H9 (cell line): ENCODE results near the gene CDH4. TPM values are rescaled to one million over a fixed set of nuclear protein-coding genes. Genes with fewer than 3 reads are reported as not detected.

ENCODE experiments used
- DNase-seq: peaks from one replicate; pipeline ENCODE4 v3.0.0-alpha.2; 2017
- H2AFZ ChIP-seq: one replicate; pipeline ENCODE4 v1.6.1; 2013; ENCODE audit warnings: mild to moderate bottlenecking, low read length, control low read depth, moderate library complexity
- H2AK5ac ChIP-seq: 2 replicates; pipeline ENCODE4 v1.6.1; 2013; ENCODE audit warnings: low read length, control low read depth, mixed read lengths; ENCODE audit not compliant: insufficient read length
- H2BK120ac ChIP-seq: one replicate; pipeline ENCODE4 v1.6.1; 2013; ENCODE audit warnings: low read depth, mild to moderate bottlenecking, low read length, control low read depth, inconsistent platforms; ENCODE audit not compliant: poor library complexity, severe bottlenecking
- H2BK12ac ChIP-seq: 2 replicates; pipeline ENCODE4 v1.6.1; 2013; ENCODE audit warnings: low read length, control low read depth, mixed read lengths, low read depth; ENCODE audit not compliant: insufficient read length
- H2BK15ac ChIP-seq: 2 replicates; pipeline ENCODE4 v1.6.1; 2013; ENCODE audit warnings: low read depth, low read length, control low read depth
- H2BK20ac ChIP-seq: one replicate; pipeline ENCODE4 v1.6.1; 2013; ENCODE audit warnings: low read depth, mild to moderate bottlenecking, low read length, control low read depth, inconsistent platforms; ENCODE audit not compliant: poor library complexity, severe bottlenecking
- H2BK5ac ChIP-seq: 2 replicates; pipeline ENCODE4 v1.6.1; 2013; ENCODE audit warnings: low read length, control low read depth, mixed read lengths; ENCODE audit not compliant: insufficient read length
- H3K14ac ChIP-seq: 2 replicates; pipeline ENCODE4 v1.6.1; 2013; ENCODE audit warnings: low read length, control low read depth; ENCODE audit not compliant: insufficient read depth
- H3K18ac ChIP-seq: 2 replicates; pipeline ENCODE4 v1.6.1; 2013; ENCODE audit warnings: low read depth, mild to moderate bottlenecking, mixed read lengths, low read length, control low read depth; ENCODE audit not compliant: insufficient read length
- H3K23ac ChIP-seq: 2 replicates; pipeline ENCODE4 v1.6.1; 2013; ENCODE audit warnings: low read length, control low read depth, mixed read lengths, low read depth; ENCODE audit not compliant: insufficient read length
- H3K23me2 ChIP-seq: 2 replicates; pipeline ENCODE4 v1.6.1; 2013; ENCODE audit warnings: low read depth, mild to moderate bottlenecking, mixed read lengths, low read length, control low read depth; ENCODE audit not compliant: insufficient read length, poor library complexity, severe bottlenecking
- H3K27ac ChIP-seq: 2 replicates; pipeline ENCODE4 v1.5.1; 2013; ENCODE audit warnings: low read length, control low read depth, mixed read lengths, low read depth; ENCODE audit not compliant: insufficient read length
- H3K27me3 ChIP-seq: 2 replicates; pipeline ENCODE4 v1.6.1; 2013; ENCODE audit warnings: low read length, control low read depth, inconsistent platforms; ENCODE audit not compliant: insufficient read depth
- H3K4ac ChIP-seq: 2 replicates; pipeline ENCODE4 v1.6.1; 2013; ENCODE audit warnings: low read depth, mild to moderate bottlenecking, control low read depth, inconsistent platforms, low read length, moderate library complexity
- H3K4me1 ChIP-seq: 2 replicates; pipeline ENCODE4 v1.6.1; 2013; ENCODE audit warnings: low read length, control low read depth, inconsistent platforms; ENCODE audit not compliant: insufficient read depth
- H3K4me2 ChIP-seq: 2 replicates; pipeline ENCODE4 v1.6.1; 2013; ENCODE audit warnings: low read length, control low read depth, mixed read lengths; ENCODE audit not compliant: insufficient read length, insufficient read depth
- H3K56ac ChIP-seq: 2 replicates; pipeline ENCODE4 v1.6.1; 2013; ENCODE audit warnings: low read depth, mild to moderate bottlenecking, mixed read lengths, low read length, control low read depth; ENCODE audit not compliant: insufficient read length
- H3K79me1 ChIP-seq: 2 replicates; pipeline ENCODE4 v1.6.1; 2013; ENCODE audit warnings: low read depth, mild to moderate bottlenecking, moderate library complexity, low read length, control low read depth, inconsistent platforms; ENCODE audit not compliant: insufficient read depth, poor library complexity, severe bottlenecking
- H3K79me2 ChIP-seq: 2 replicates; pipeline ENCODE4 v1.6.1; 2013; ENCODE audit warnings: low read length, control low read depth, inconsistent platforms; ENCODE audit not compliant: insufficient read depth
- H3K9ac ChIP-seq: 2 replicates; pipeline ENCODE4 v1.6.1; 2013; ENCODE audit warnings: low read length, control low read depth, mixed read lengths; ENCODE audit not compliant: insufficient read length; ENCODE audit errors: extremely low read depth
- H3K9me3 ChIP-seq: one replicate; pipeline ENCODE4 v1.6.1; 2013; ENCODE audit warnings: low read depth, low read length, inconsistent platforms; ENCODE audit not compliant: control insufficient read depth
- H3T11ph ChIP-seq: one replicate; pipeline ENCODE4 v1.6.1; 2013; ENCODE audit warnings: mild to moderate bottlenecking, low read length, control low read depth, inconsistent platforms
- H4K20me1 ChIP-seq: one replicate; pipeline ENCODE4 v1.6.1; 2013; ENCODE audit not compliant: control insufficient read depth, insufficient read length, insufficient read depth
- H4K5ac ChIP-seq: 2 replicates; pipeline ENCODE4 v1.6.1; 2013; ENCODE audit warnings: low read depth, mild to moderate bottlenecking, mixed read lengths, low read length, control low read depth; ENCODE audit not compliant: insufficient read length
- H4K8ac ChIP-seq: replicated peaks from 2 replicates; pipeline ENCODE4 v1.6.1; 2013; ENCODE audit warnings: low read length, control low read depth, mixed read lengths, low read depth; ENCODE audit not compliant: insufficient read length
- H4K91ac ChIP-seq: 2 replicates; pipeline ENCODE4 v1.6.1; 2013; ENCODE audit warnings: low read depth, mild to moderate bottlenecking, moderate library complexity, mixed read lengths, low read length, control low read depth; ENCODE audit not compliant: insufficient read length
- H3K27ac Mint-ChIP-seq, 3 experiments: 2 replicates in 2 of 3; 3 replicates in 1 of 3; pipeline ENCODE4 v1.8.0; 2020 to 2021; ENCODE audit warnings: mixed read lengths in 3 of 3, mild to moderate bottlenecking in 1 of 3, moderate library complexity in 1 of 3
- H3K27me3 Mint-ChIP-seq: 2 replicates; pipeline ENCODE4 v1.8.0; 2021; ENCODE audit warnings: low read depth, mild to moderate bottlenecking, moderate library complexity, mixed read lengths
- H3K36me3 Mint-ChIP-seq, 3 experiments: 2 replicates in 2 of 3; 3 replicates in 1 of 3; pipeline ENCODE4 v1.8.0; 2020 to 2021; ENCODE audit warnings: low read depth in 3 of 3, mixed read lengths in 3 of 3; ENCODE audit not compliant: insufficient read depth in 1 of 3
- H3K4me1 Mint-ChIP-seq, 2 experiments: 2 replicates each; pipeline ENCODE4 v1.8.0; 2020; ENCODE audit warnings: mixed read lengths in 2 of 2
- H3K4me3 Mint-ChIP-seq, 2 experiments: 2 replicates in 1 of 2; 3 replicates in 1 of 2; pipeline ENCODE4 v1.8.0; 2020 to 2021; ENCODE audit warnings: mild to moderate bottlenecking in 2 of 2, mixed read lengths in 2 of 2, moderate library complexity in 1 of 2
- H3K9me3 Mint-ChIP-seq, 2 experiments: 2 replicates in 1 of 2; 3 replicates in 1 of 2; pipeline ENCODE4 v1.8.0; 2020; ENCODE audit warnings: mild to moderate bottlenecking in 2 of 2, mixed read lengths in 2 of 2, moderate library complexity in 1 of 2
- WGBS: extraction: QIAGEN DNeasy Blood & Tissue Kit; methylation state at CpG from one replicate; pipeline ENCODE4 v1.1.7; 2013; ENCODE audit warnings: missing lambda C conversion rate, low lambda C conversion rate, mixed read lengths; ENCODE audit not compliant: insufficient read length; ENCODE audit errors: extremely low coverage; 5-methylcytosine and 5-hydroxymethylcytosine counted together
- total RNA-seq: library from RNA; stranded (reverse); gene quantifications from 2 replicates; pipeline ENCODE4 v1.2.1, GENCODE V29; 2021
- TF ChIP-seq, protein P1 (sequence below): fragments of 200-600 bp; sonication (generic); conservative IDR thresholded peaks from 3 replicates; pipeline ENCODE4 v1.8.0; 2021; ENCODE audit warnings: antibody characterized with exemption, mild to moderate bottlenecking

Gene CDH4
- total RNA-seq, 1 experiment from 2014 or later, result 3.0 TPM

DNA sequence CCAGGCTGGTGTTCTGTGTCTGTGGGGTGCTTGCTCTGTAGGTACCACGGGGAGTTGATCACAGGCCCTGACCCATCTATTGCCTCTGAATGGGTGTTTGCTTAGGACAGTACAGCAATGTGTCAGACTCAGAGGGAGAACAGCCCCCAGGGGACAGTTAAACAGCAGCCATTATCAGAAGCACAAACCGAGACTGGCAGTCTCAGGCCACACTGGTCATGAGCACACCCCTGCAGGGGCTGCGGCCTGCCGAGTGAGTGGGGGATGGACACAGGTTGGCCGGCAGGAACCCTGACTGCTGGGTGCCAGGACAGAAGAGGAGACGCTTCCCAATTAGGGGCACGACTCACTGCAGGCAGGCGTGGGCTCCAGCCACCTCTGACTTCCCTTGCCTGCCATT is 395.6 kb downstream of the CDH4 start:
- no peak overlapping the region for H3K4me3 Mint-ChIP-seq
- no peak overlapping the region for H3K4ac ChIP-seq
- no peak overlapping the region for H4K5ac ChIP-seq
- no peak overlapping the region for H2BK20ac ChIP-seq
- peaks cover 0 to 9% of the 10 kb centered on the region in 2 experiments; a peak in 2 of 5 replicates for H3K9me3 Mint-ChIP-seq
- H3K56ac ChIP-seq, result no peak overlapping the region
- no peaks in the 10 kb centered on the region; the same call in 1 of the 2 replicates for H3K27me3 ChIP-seq
- H3K79me1 ChIP-seq, result no peaks in the 10 kb centered on the region
- no peaks in the 10 kb centered on the region for H3K4me1 ChIP-seq
- H2BK12ac ChIP-seq, result no peak overlapping the region
- H3K36me3 Mint-ChIP-seq, result no peaks in the 10 kb centered on the region; a peak in 2 of 7 replicates
- H3K27me3 Mint-ChIP-seq, result peaks cover 52% of the 10 kb centered on the region
- H3K79me2 ChIP-seq, result no peaks in the 10 kb centered on the region; the same call in 1 of the 2 replicates
- no peaks in the 10 kb centered on the region for H3K23me2 ChIP-seq
- H3T11ph ChIP-seq, result no peak overlapping the region
- H3K9ac ChIP-seq, result no peak overlapping the region
- no peak overlapping the region for H2BK120ac ChIP-seq
- H3K14ac ChIP-seq, result no peak overlapping the region
- H3K9me3 ChIP-seq, result no peaks in the 10 kb centered on the region
- no peak overlapping the region for H3K23ac ChIP-seq
- H2BK5ac ChIP-seq, result no peak overlapping the region
- WGBS, result no CpG with 5 or more reads among the region's 8 CpGs
- peak overlapping the region in 1 of 3 experiments; percentile 93; a peak in 1 of 7 replicates for H3K27ac Mint-ChIP-seq
- no peak overlapping the region for H4K8ac ChIP-seq
- no peak overlapping the region for H2BK15ac ChIP-seq
- H4K20me1 ChIP-seq, result no peaks in the 10 kb centered on the region
- no peak overlapping the region for H2AK5ac ChIP-seq
- no peak overlapping the region for H2AFZ ChIP-seq
- H4K91ac ChIP-seq, result no peak overlapping the region
- TF ChIP-seq, protein P1, sequence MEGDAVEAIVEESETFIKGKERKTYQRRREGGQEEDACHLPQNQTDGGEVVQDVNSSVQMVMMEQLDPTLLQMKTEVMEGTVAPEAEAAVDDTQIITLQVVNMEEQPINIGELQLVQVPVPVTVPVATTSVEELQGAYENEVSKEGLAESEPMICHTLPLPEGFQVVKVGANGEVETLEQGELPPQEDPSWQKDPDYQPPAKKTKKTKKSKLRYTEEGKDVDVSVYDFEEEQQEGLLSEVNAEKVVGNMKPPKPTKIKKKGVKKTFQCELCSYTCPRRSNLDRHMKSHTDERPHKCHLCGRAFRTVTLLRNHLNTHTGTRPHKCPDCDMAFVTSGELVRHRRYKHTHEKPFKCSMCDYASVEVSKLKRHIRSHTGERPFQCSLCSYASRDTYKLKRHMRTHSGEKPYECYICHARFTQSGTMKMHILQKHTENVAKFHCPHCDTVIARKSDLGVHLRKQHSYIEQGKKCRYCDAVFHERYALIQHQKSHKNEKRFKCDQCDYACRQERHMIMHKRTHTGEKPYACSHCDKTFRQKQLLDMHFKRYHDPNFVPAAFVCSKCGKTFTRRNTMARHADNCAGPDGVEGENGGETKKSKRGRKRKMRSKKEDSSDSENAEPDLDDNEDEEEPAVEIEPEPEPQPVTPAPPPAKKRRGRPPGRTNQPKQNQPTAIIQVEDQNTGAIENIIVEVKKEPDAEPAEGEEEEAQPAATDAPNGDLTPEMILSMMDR, result no peak
- H3K18ac ChIP-seq, result no peak overlapping the region
- no peak overlapping the region for H3K27ac ChIP-seq
- H3K4me2 ChIP-seq, result no peak overlapping the region
- no peak for DNase-seq
- H3K4me1 Mint-ChIP-seq, result peaks cover 8 to 10% of the 10 kb centered on the region in 2 experiments
